HL-60 (cell line): ENCODE measurements around the gene CARD14.

ENCODE experiments used
- SPI1 ChIP-seq: IDR thresholded peaks from 2 replicates; pipeline ENCODE4 v1.6.1; 2012; ENCODE audit warnings: low read depth, mild to moderate bottlenecking, borderline replicate concordance
- TF ChIP-seq, protein P1 (sequence below): IDR thresholded peaks from one replicate; pipeline ENCODE4 v1.5.1; 2011; ENCODE audit warnings: low read length, control low read depth, inconsistent platforms; ENCODE audit not compliant: insufficient read depth

DNA sequence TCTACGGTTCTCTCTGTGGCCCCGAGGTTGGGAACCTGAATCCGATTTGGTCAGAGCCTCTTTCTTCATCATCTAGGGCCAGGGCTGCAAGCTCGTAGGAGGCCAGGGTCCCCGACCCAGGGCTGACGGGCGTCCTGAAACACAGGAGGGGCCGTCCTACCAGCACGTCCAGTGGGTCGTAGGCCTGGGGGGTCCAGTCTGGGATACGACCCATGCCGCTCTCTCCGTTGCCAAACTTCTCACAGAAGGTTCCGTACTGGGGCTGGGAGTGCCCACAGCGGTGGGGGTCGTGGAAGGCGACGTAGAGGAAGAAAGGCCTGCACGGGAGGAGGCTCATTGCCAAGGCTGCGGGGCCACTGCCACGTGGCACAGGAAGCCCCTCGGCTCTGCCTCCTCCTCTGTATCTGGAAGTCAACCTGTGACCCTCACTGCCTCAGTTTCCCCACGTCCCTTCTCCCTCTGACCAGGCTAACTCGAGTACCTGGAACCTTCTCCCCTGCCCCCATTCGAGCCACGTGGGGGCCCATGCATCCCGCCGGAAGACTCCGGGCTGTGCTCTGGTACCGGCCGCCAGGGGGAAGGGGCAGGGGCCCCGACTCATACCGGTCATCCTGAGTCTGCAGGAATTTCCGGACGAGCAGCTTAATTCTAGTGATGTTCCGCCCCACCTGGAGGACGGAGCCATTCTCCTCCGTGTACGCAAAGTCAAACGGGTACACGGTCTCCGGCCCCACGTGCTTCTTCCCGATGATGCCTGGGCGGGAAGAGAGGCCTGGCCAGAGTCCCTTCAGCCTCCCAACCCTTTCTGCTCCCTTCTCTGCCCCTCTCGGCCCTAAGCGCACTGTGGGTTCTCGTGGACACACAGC, 44.4 kb downstream of the CARD14 start:
- TF ChIP-seq, protein P1, sequence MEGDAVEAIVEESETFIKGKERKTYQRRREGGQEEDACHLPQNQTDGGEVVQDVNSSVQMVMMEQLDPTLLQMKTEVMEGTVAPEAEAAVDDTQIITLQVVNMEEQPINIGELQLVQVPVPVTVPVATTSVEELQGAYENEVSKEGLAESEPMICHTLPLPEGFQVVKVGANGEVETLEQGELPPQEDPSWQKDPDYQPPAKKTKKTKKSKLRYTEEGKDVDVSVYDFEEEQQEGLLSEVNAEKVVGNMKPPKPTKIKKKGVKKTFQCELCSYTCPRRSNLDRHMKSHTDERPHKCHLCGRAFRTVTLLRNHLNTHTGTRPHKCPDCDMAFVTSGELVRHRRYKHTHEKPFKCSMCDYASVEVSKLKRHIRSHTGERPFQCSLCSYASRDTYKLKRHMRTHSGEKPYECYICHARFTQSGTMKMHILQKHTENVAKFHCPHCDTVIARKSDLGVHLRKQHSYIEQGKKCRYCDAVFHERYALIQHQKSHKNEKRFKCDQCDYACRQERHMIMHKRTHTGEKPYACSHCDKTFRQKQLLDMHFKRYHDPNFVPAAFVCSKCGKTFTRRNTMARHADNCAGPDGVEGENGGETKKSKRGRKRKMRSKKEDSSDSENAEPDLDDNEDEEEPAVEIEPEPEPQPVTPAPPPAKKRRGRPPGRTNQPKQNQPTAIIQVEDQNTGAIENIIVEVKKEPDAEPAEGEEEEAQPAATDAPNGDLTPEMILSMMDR, result no peak
- no peak for TF ChIP-seq SPI1
